Osteocyte (in vitro differentiated cells): ENCODE results near the gene IBTK. TPM values are rescaled to one million over a fixed set of nuclear protein-coding genes. Genes with fewer than 3 reads are reported as not detected.

Source experiments
- DNase-seq: peaks from one replicate; pipeline ENCODE4 v3.0.0; 2021; ENCODE audit warnings: mixed read lengths; ENCODE audit not compliant: unreplicated experiment; ENCODE audit errors: extremely low spot score
- H3K27ac Mint-ChIP-seq: one replicate; pipeline ENCODE4 v1.8.0; 2021; ENCODE audit warnings: mild to moderate bottlenecking, mixed read lengths; ENCODE audit not compliant: unreplicated experiment
- H3K27me3 Mint-ChIP-seq: one replicate; pipeline ENCODE4 v1.8.0; 2021; ENCODE audit warnings: mixed read lengths; ENCODE audit not compliant: unreplicated experiment
- H3K36me3 Mint-ChIP-seq: one replicate; pipeline ENCODE4 v1.8.0; 2021; ENCODE audit warnings: mixed read lengths; ENCODE audit not compliant: unreplicated experiment
- H3K4me1 Mint-ChIP-seq: one replicate; pipeline ENCODE4 v1.8.0; 2021; ENCODE audit warnings: mixed read lengths; ENCODE audit not compliant: unreplicated experiment
- H3K4me3 Mint-ChIP-seq: one replicate; pipeline ENCODE4 v1.8.0; 2021; ENCODE audit warnings: mild to moderate bottlenecking, moderate library complexity, mixed read lengths; ENCODE audit not compliant: unreplicated experiment
- H3K9me3 Mint-ChIP-seq: one replicate; pipeline ENCODE4 v1.8.0; 2021; ENCODE audit warnings: mixed read lengths; ENCODE audit not compliant: unreplicated experiment
- total RNA-seq: library from RNA; stranded (reverse); gene quantifications from 2 replicates; pipeline ENCODE4 v1.2.1, GENCODE V29; 2021
- TF ChIP-seq, protein P1 (sequence below): fragments of 200-600 bp; sonication (generic); IDR thresholded peaks from 2 replicates; pipeline ENCODE4 v1.5.0; 2021; ENCODE audit warnings: antibody characterized with exemption, mild to moderate bottlenecking, moderate library complexity

The IBTK gene
- total RNA-seq, 1 donor from 2014 or later = 28.0 TPM

DNA sequence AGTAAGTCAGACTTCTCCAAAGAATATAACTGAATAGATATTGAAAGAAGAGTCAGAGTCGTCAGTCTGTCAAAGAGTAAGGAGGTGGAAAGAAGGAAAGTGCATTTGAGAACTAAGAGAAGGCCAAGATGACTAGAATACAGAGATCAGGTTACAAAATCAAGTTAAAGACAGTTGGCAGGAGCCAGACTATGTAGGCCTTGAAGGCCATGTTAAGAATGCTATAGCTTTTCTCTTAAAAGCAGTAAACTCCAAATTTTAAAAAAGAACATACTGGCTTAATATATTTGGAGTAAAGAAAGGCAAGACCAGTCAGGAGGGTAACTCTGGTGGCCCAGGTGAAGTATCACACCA is 68.8 kb downstream of the IBTK start:
- Mint-ChIP-seq H3K9me3 (no peaks in the 10 kb centered on the region), H3K4me1 (peaks cover 36% of the 10 kb centered on the region), H3K27ac (peak overlapping the region; percentile 66), H3K4me3 (no peak overlapping the region), H3K27me3 (no peaks in the 10 kb centered on the region), H3K36me3 (peaks cover 32% of the 10 kb centered on the region)
- TF ChIP-seq, protein P1, sequence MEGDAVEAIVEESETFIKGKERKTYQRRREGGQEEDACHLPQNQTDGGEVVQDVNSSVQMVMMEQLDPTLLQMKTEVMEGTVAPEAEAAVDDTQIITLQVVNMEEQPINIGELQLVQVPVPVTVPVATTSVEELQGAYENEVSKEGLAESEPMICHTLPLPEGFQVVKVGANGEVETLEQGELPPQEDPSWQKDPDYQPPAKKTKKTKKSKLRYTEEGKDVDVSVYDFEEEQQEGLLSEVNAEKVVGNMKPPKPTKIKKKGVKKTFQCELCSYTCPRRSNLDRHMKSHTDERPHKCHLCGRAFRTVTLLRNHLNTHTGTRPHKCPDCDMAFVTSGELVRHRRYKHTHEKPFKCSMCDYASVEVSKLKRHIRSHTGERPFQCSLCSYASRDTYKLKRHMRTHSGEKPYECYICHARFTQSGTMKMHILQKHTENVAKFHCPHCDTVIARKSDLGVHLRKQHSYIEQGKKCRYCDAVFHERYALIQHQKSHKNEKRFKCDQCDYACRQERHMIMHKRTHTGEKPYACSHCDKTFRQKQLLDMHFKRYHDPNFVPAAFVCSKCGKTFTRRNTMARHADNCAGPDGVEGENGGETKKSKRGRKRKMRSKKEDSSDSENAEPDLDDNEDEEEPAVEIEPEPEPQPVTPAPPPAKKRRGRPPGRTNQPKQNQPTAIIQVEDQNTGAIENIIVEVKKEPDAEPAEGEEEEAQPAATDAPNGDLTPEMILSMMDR = no peak
- no peak for DNase-seq

DNA sequence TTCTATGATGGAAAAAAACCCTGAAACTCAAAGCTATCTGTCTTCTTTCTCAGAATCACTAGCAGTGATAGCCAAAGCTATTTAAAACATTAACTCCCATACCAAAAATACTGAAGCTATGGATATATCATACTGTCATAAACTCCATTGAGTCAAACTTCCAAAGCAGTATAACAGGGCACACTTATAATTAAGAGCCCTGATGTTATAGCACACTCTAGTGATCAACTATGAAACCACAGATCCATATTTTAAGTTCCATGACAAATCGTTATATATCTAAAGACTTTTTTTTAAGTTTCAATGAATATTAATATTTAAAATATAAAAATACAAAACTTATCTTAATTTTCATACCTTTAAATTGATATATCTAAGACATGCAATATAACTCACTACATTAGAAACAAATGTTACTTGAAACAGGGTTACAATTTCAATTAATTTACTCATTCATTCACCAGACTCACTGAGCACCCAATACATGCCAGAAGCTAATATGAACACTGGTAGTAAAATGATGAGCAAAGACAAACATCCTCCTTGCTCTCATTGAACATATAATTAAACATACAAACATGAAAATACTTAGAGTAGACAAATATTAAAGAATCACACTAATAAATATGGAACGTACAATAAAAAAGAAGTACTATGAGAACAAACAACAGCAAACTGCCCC is 69.3 kb downstream of the IBTK start:
- Mint-ChIP-seq H3K4me3 (no peak overlapping the region), H3K27ac (peak overlapping the region; percentile 66), H3K27me3 (no peaks in the 10 kb centered on the region), H3K4me1 (peaks cover 38% of the 10 kb centered on the region), H3K9me3 (no peaks in the 10 kb centered on the region), H3K36me3 (peaks cover 32% of the 10 kb centered on the region)
- no peak for DNase-seq
- TF ChIP-seq, protein P1 = peak; percentile 71

DNA sequence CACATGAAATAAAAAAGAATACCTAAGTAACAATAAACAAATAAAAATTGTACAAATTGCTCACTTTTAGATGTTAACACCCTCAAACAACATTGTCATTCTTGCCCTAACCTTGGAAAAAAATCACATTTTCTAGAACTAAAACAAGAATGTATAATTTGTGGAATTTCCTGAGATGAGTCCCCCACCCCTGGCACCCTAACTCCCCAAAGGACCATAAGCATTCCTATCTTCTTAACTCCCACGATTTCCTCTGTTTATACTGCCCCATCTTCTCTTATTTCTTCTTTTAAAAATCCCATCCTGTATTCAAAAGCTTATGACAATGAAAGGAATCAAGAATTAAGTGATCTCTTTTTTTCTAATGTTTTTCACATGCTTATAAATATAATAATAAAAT is 70.9 kb downstream of the IBTK start:
- H3K27me3 Mint-ChIP-seq = no peaks in the 10 kb centered on the region
- no peak overlapping the region for H3K4me3 Mint-ChIP-seq
- H3K9me3 Mint-ChIP-seq = no peaks in the 10 kb centered on the region
- peak overlapping the region; percentile 75 for H3K27ac Mint-ChIP-seq
- no peak for DNase-seq
- H3K4me1 Mint-ChIP-seq = peaks cover 38% of the 10 kb centered on the region
- peaks cover 38% of the 10 kb centered on the region for H3K36me3 Mint-ChIP-seq
- TF ChIP-seq, protein P1 = no peak

DNA sequence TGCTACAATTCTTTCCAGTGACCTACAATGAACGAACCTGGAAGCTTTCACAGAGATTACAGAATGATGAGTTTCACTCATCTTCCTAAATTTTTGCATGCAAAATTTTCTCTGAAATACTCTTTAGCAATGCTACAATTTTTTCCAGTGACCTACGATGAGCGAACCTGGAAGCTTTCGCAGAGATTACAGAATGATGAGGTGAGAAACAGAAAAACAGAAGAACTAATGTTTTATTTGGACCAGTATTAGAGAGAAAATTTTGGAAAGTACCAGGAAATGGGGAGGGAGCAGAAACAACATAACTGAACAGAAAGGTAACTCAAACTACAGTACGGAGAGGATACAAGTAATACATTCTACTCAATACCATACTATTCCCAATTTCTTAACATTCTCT is 75.0 kb downstream of the IBTK start:
- Mint-ChIP-seq H3K9me3 (peaks cover 5% of the 10 kb centered on the region), H3K4me3 (no peak overlapping the region), H3K4me1 (peaks cover 27% of the 10 kb centered on the region), H3K36me3 (peaks cover 44% of the 10 kb centered on the region), H3K27ac (no peak overlapping the region), H3K27me3 (no peaks in the 10 kb centered on the region)
- TF ChIP-seq, protein P1 = no peak
- DNase-seq = no peak

DNA sequence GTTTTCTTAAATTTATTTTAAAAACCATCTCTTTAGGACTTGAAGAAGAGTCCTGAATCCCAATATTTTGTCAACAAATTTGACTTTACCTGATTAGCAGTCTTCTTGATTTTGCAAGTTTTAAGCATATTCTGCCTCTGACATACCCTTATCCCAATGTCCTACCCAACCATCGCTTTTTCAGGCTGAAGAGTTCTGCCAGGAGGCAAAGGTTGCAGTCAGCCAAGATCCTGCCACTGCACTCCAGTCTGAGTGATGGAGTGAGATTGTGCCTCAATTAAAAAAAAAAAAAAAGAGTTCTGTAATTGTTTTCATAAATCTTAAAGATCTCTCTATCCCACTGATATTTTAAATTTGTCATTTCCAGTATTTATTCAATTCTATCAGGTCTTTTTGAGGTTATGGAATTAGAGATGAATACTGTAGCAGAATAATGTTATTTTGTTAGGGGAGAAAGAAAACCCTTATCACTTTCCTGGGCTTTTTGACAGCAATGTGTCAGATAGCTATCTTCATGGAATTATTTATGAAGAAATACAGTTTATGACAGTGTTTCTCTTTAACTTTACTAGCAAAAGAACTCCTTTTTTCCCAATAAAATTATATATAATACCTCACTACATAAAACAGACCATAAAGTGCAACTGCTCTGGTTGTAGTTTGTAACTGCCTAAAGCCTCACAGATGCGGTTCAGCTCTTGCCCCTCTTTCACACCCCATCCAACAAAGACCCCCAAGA is 78.2 kb downstream of the IBTK start:
- peaks cover 10% of the 10 kb centered on the region for H3K9me3 Mint-ChIP-seq
- H3K4me3 Mint-ChIP-seq = no peak overlapping the region
- H3K4me1 Mint-ChIP-seq = peaks cover 7% of the 10 kb centered on the region
- no peak overlapping the region for H3K27ac Mint-ChIP-seq
- TF ChIP-seq, protein P1 = no peak
- H3K36me3 Mint-ChIP-seq = peaks cover 55% of the 10 kb centered on the region
- DNase-seq = no peak
- H3K27me3 Mint-ChIP-seq = no peaks in the 10 kb centered on the region
